HepG2 (cell line): ENCODE results near the gene OSER1. TPM values are rescaled to one million over a fixed set of nuclear protein-coding genes. Genes with fewer than 3 reads are reported as not detected.

ENCODE experiments used
- ARID4A ChIP-seq: sonication (generic); formaldehyde crosslinking; IDR thresholded peaks from 2 replicates; pipeline ENCODE4 v1.5.0; 2020; ENCODE audit warnings: mild to moderate bottlenecking, missing genetic modification reagents, borderline replicate concordance
- CEBPB ChIP-seq: IDR thresholded peaks from 2 replicates; pipeline ENCODE4 v1.6.1; 2011; ENCODE audit warnings: low read depth, low read length, improper control_type of control experiment, borderline replicate concordance
- CEBPG ChIP-seq: IDR thresholded peaks from 2 replicates; pipeline ENCODE4 v1.6.1; 2016
- DNMT1 ChIP-seq: sonication (generic); formaldehyde crosslinking; IDR thresholded peaks from 2 replicates; pipeline ENCODE4 v1.5.1; 2020; ENCODE audit warnings: mild to moderate bottlenecking, missing genetic modification reagents
- MAFK ChIP-seq, 2 experiments: IDR thresholded peaks in 1 of 2; conservative IDR thresholded peaks in 1 of 2; 2 replicates each; pipeline ENCODE4 v1.6.1; 2011; ENCODE audit warnings: improper control_type of control experiment in 2 of 2, low read length in 2 of 2
- SP4 ChIP-seq: sonication (generic); formaldehyde crosslinking; IDR thresholded peaks from 2 replicates; pipeline ENCODE4 v1.8.1; 2023; ENCODE audit warnings: mild to moderate bottlenecking, missing genetic modification reagents
- TFAP4 ChIP-seq: sonication (generic); IDR thresholded peaks from 2 replicates; pipeline ENCODE4 v1.6.1; 2016; ENCODE audit warnings: low read depth, borderline replicate concordance
- TMF1 ChIP-seq: sonication (generic); formaldehyde crosslinking; IDR thresholded peaks from 2 replicates; pipeline ENCODE4 v1.8.1; 2022; ENCODE audit warnings: low read depth, missing genetic modification reagents
- ZNF3 ChIP-seq: IDR thresholded peaks from 2 replicates; pipeline ENCODE4 v1.7.0; 2017; ENCODE audit warnings: inconsistent platforms
- ZNF317 ChIP-seq: sonication (generic); formaldehyde crosslinking; IDR thresholded peaks from 2 replicates; pipeline ENCODE4 v1.5.0; 2020; ENCODE audit warnings: mild to moderate bottlenecking, missing genetic modification reagents
- ZNF550 ChIP-seq: sonication (generic); formaldehyde crosslinking; IDR thresholded peaks from 2 replicates; pipeline ENCODE4 v1.4.0; 2020; ENCODE audit warnings: mild to moderate bottlenecking, missing genetic modification reagents, borderline replicate concordance
- ZNF724P ChIP-seq: sonication (generic); formaldehyde crosslinking; IDR thresholded peaks from 2 replicates; pipeline ENCODE4 v1.8.0; 2022; ENCODE audit warnings: missing genetic modification reagents, borderline replicate concordance
- polyA plus RNA-seq, 8 experiments: library from polyadenylated mRNA; depleted of rRNA in 3 of 8; stranded (reverse) in 7 of 8; unstranded in 1 of 8; fragments of >200 nt; fragmentation: Illumina TruSeq in 4 of 8; extraction: Trizol in 4 of 8; gene quantifications; 2 replicates each; pipeline versions ENCODE4 v1.2.1 to v1.2.3, GENCODE V29; 2011 to 2016; ENCODE audit warnings: low read depth in 4 of 8, missing spikeins in 1 of 8, mixed read lengths in 1 of 8; ENCODE audit not compliant: insufficient read depth in 1 of 8
- total RNA-seq, 5 experiments: library from RNA; depleted of rRNA; stranded (reverse); fragments of >200 nt; fragmentation: Illumina TruSeq; extraction: Trizol; gene quantifications; 2 replicates each; pipeline ENCODE4 v1.2.3, GENCODE V29; 2016; ENCODE audit warnings: low read depth in 1 of 5

OSER1 gene
- total and polyA plus RNA-seq, 2 of the 13 experiments (the other 11 are each of a cell fraction or from before 2014, with no cell fraction given) = 71.2 to 71.5 TPM

- peak; percentile 69; the same call in 1 of the 2 replicates for TF ChIP-seq ARID4A
- TF ChIP-seq SP4 (CRISPR knock-in tag) = peak; percentile 57
- TF ChIP-seq ZNF550 (CRISPR knock-in tag) = no peak
- no peak for TF ChIP-seq TMF1 (CRISPR knock-in tag)
- peak; percentile 75 for TF ChIP-seq ZNF317 (CRISPR knock-in tag)
- 0 out of 2 replicates have a peak, but pooled peaks have one; percentile 16 for TF ChIP-seq DNMT1
- TF ChIP-seq CEBPB = peak; percentile 79; the same call in 1 of the 2 replicates
- peak; percentile 51; the same call in 1 of the 2 replicates for TF ChIP-seq ZNF724P (CRISPR knock-in tag)
- TF ChIP-seq MAFK (conservative IDR thresholded peaks at IDR 0.05 in 1 of 2, IDR thresholded peaks at IDR 0.05 in 1 of 2; ENCODE audit: low read length in 2 of 2) = peak in 1 of 2 experiments; percentile 12; a peak in 2 of 4 replicates
- peak; percentile 67 for TF ChIP-seq CEBPG
- TF ChIP-seq ZNF3 (CRISPR knock-in tag) = 0 out of 2 replicates have a peak, but pooled peaks have one; percentile 39
- TF ChIP-seq TFAP4 = peak; percentile 27; the same call in 1 of the 2 replicates
Observed at GRCh38 chr20:44211177-44212039, 837 bp upstream of the OSER1 start (continued).
